NB4 (cell line): Measurements from ENCODE around the gene CTNNA2.

Experiments
- POLR2A ChIP-seq: IDR thresholded peaks from 2 replicates; pipeline ENCODE4 v1.6.1; 2011; ENCODE audit warnings: mild to moderate bottlenecking; ENCODE audit not compliant: insufficient read length; ENCODE audit errors: extremely low read depth
- TF ChIP-seq, protein P1 (sequence below): IDR thresholded peaks from one replicate; pipeline ENCODE4 v1.5.1; 2012; ENCODE audit warnings: low read depth, low read length

DNA sequence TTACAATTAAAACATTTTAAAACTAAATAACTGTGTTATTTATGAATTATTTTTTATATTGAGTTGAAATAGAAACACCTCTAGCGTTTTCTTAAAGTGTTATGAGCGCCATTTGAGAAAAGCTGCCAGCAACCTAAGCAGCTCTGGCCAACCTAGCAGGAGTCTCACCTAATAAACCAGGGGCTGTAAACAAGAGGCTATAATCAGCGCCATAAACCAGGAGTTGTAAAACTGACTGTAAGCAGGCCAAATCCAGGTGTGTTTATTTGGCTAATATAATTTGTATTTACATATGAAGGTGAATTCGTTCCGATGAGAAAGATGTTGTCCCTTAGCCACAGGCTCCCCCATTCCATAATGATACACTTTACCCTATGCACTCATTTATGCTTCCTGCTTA is 757.0 kb downstream of the CTNNA2 start:
- TF ChIP-seq, protein P1, sequence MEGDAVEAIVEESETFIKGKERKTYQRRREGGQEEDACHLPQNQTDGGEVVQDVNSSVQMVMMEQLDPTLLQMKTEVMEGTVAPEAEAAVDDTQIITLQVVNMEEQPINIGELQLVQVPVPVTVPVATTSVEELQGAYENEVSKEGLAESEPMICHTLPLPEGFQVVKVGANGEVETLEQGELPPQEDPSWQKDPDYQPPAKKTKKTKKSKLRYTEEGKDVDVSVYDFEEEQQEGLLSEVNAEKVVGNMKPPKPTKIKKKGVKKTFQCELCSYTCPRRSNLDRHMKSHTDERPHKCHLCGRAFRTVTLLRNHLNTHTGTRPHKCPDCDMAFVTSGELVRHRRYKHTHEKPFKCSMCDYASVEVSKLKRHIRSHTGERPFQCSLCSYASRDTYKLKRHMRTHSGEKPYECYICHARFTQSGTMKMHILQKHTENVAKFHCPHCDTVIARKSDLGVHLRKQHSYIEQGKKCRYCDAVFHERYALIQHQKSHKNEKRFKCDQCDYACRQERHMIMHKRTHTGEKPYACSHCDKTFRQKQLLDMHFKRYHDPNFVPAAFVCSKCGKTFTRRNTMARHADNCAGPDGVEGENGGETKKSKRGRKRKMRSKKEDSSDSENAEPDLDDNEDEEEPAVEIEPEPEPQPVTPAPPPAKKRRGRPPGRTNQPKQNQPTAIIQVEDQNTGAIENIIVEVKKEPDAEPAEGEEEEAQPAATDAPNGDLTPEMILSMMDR, result no peak
- no peak for TF ChIP-seq POLR2A
